ENCODE measurements around the gene DAB1.

DAB1 gene

GRCh38 chr1:57122031-57122430 is 301.8 kb downstream of the DAB1 start:
- no peaks in the 10 kb centered on the region for H3K4me1 ChIP-seq (ENCODE audit: insufficient read depth, low read length)
- no peaks in the 10 kb centered on the region for H3K36me3 ChIP-seq (ENCODE audit: insufficient read depth, low read length)
- no peaks in the 10 kb centered on the region for H3K9me3 ChIP-seq (ENCODE audit: control insufficient read depth, insufficient read depth, low read length)
- H3K9ac ChIP-seq (ENCODE audit: low read depth, low read length) = no peak overlapping the region

- Histone ChIP-seq H3K4me1 (ENCODE audit: insufficient read depth, low read length) (no peaks in the 10 kb centered on the region), H3K9me3 (ENCODE audit: control insufficient read depth, insufficient read depth, low read length) (no peaks in the 10 kb centered on the region), H3K9ac (ENCODE audit: low read depth, low read length) (no peak overlapping the region), H3K36me3 (ENCODE audit: insufficient read depth, low read length) (no peaks in the 10 kb centered on the region)
Observed at GRCh38 chr1:57118948-57119603, 304.8 kb downstream of the DAB1 start.

- H3K9ac ChIP-seq (ENCODE audit: low read depth, low read length) = no peak overlapping the region
- no peaks in the 10 kb centered on the region for H3K9me3 ChIP-seq (ENCODE audit: control insufficient read depth, insufficient read depth, low read length)
- no peaks in the 10 kb centered on the region for H3K36me3 ChIP-seq (ENCODE audit: insufficient read depth, low read length)
- no peaks in the 10 kb centered on the region for H3K4me1 ChIP-seq (ENCODE audit: insufficient read depth, low read length)
Observed at GRCh38 chr1:57117753-57118152, 306.1 kb downstream of the DAB1 start.

- no peaks in the 10 kb centered on the region for H3K9me3 ChIP-seq (ENCODE audit: control insufficient read depth, insufficient read depth, low read length)
- H3K9ac ChIP-seq (ENCODE audit: low read depth, low read length) = no peak overlapping the region
- no peaks in the 10 kb centered on the region for H3K36me3 ChIP-seq (ENCODE audit: insufficient read depth, low read length)
- no peaks in the 10 kb centered on the region for H3K4me1 ChIP-seq (ENCODE audit: insufficient read depth, low read length)
Observed at GRCh38 chr1:57116871-57117270, 307.0 kb downstream of the DAB1 start.

- no peaks in the 10 kb centered on the region for H3K9me3 ChIP-seq (ENCODE audit: control insufficient read depth, insufficient read depth, low read length)
- H3K9ac ChIP-seq (ENCODE audit: low read depth, low read length) = no peak overlapping the region
- H3K4me1 ChIP-seq (ENCODE audit: insufficient read depth, low read length) = no peaks in the 10 kb centered on the region
- no peaks in the 10 kb centered on the region for H3K36me3 ChIP-seq (ENCODE audit: insufficient read depth, low read length)
Observed at GRCh38 chr1:57115030-57115614, 308.7 kb downstream of the DAB1 start.

GRCh38 chr1:57112148-57112547 is 311.7 kb downstream of the DAB1 start:
- Histone ChIP-seq H3K9me3 (ENCODE audit: control insufficient read depth, insufficient read depth, low read length) (no peaks in the 10 kb centered on the region), H3K36me3 (ENCODE audit: insufficient read depth, low read length) (no peaks in the 10 kb centered on the region), H3K4me1 (ENCODE audit: insufficient read depth, low read length) (no peaks in the 10 kb centered on the region), H3K9ac (ENCODE audit: low read depth, low read length) (no peak overlapping the region)

GRCh38 chr1:57111175-57111574 is 312.7 kb downstream of the DAB1 start:
- Histone ChIP-seq H3K9ac (ENCODE audit: low read depth, low read length) (no peak overlapping the region), H3K4me1 (ENCODE audit: insufficient read depth, low read length) (no peaks in the 10 kb centered on the region), H3K9me3 (ENCODE audit: control insufficient read depth, insufficient read depth, low read length) (no peaks in the 10 kb centered on the region), H3K36me3 (ENCODE audit: insufficient read depth, low read length) (no peaks in the 10 kb centered on the region)

GRCh38 chr1:57109883-57110282 is 314.0 kb downstream of the DAB1 start:
- no peaks in the 10 kb centered on the region; the same call in 1 of the 2 replicates for H3K4me1 ChIP-seq (ENCODE audit: insufficient read depth, low read length)
- H3K9ac ChIP-seq (ENCODE audit: low read depth, low read length) = no peak overlapping the region
- no peaks in the 10 kb centered on the region for H3K9me3 ChIP-seq (ENCODE audit: control insufficient read depth, insufficient read depth, low read length)
- H3K36me3 ChIP-seq (ENCODE audit: insufficient read depth, low read length) = no peaks in the 10 kb centered on the region

GRCh38 chr1:57109247-57109646 is 314.6 kb downstream of the DAB1 start:
- no peaks in the 10 kb centered on the region; the same call in 1 of the 2 replicates for H3K4me1 ChIP-seq (ENCODE audit: insufficient read depth, low read length)
- H3K9ac ChIP-seq (ENCODE audit: low read depth, low read length) = no peak overlapping the region
- no peaks in the 10 kb centered on the region for H3K9me3 ChIP-seq (ENCODE audit: control insufficient read depth, insufficient read depth, low read length)
- H3K36me3 ChIP-seq (ENCODE audit: insufficient read depth, low read length) = no peaks in the 10 kb centered on the region

- no peaks in the 10 kb centered on the region for H3K36me3 ChIP-seq (ENCODE audit: insufficient read depth, low read length)
- no peaks in the 10 kb centered on the region for H3K9me3 ChIP-seq (ENCODE audit: control insufficient read depth, insufficient read depth, low read length)
- no peak overlapping the region for H3K9ac ChIP-seq (ENCODE audit: low read depth, low read length)
- H3K4me1 ChIP-seq (ENCODE audit: insufficient read depth, low read length) = peaks cover 12% of the 10 kb centered on the region
Observed at GRCh38 chr1:57106296-57106695, 317.6 kb downstream of the DAB1 start.

GRCh38 chr1:57102561-57103326 is 321.1 kb downstream of the DAB1 start:
- no peaks in the 10 kb centered on the region for H3K9me3 ChIP-seq (ENCODE audit: control insufficient read depth, insufficient read depth, low read length)
- H3K4me1 ChIP-seq (ENCODE audit: insufficient read depth, low read length) = peaks cover 17% of the 10 kb centered on the region
- H3K36me3 ChIP-seq (ENCODE audit: insufficient read depth, low read length) = no peaks in the 10 kb centered on the region
- no peak overlapping the region for H3K9ac ChIP-seq (ENCODE audit: low read depth, low read length)

- Histone ChIP-seq H3K9me3 (ENCODE audit: control insufficient read depth, insufficient read depth, low read length) (no peaks in the 10 kb centered on the region), H3K4me1 (ENCODE audit: insufficient read depth, low read length) (peaks cover 17% of the 10 kb centered on the region), H3K36me3 (ENCODE audit: insufficient read depth, low read length) (no peaks in the 10 kb centered on the region), H3K9ac (ENCODE audit: low read depth, low read length) (no peak overlapping the region)
Observed at GRCh38 chr1:57101209-57101608, 322.7 kb downstream of the DAB1 start.

GRCh38 chr1:57094749-57095148 is 329.1 kb downstream of the DAB1 start:
- Histone ChIP-seq H3K9ac (ENCODE audit: low read depth, low read length) (no peak overlapping the region), H3K36me3 (ENCODE audit: insufficient read depth, low read length) (no peaks in the 10 kb centered on the region), H3K9me3 (ENCODE audit: control insufficient read depth, insufficient read depth, low read length) (no peaks in the 10 kb centered on the region), H3K4me1 (ENCODE audit: insufficient read depth, low read length) (no peaks in the 10 kb centered on the region)

- Histone ChIP-seq H3K4me1 (ENCODE audit: insufficient read depth, low read length) (no peaks in the 10 kb centered on the region), H3K36me3 (ENCODE audit: insufficient read depth, low read length) (no peaks in the 10 kb centered on the region), H3K9me3 (ENCODE audit: control insufficient read depth, insufficient read depth, low read length) (no peaks in the 10 kb centered on the region), H3K9ac (ENCODE audit: low read depth, low read length) (no peak overlapping the region)
Observed at GRCh38 chr1:57093122-57093521, 330.7 kb downstream of the DAB1 start.

GRCh38 chr1:57091642-57092041 is 332.2 kb downstream of the DAB1 start:
- H3K9ac ChIP-seq (ENCODE audit: low read depth, low read length) = no peak overlapping the region
- H3K4me1 ChIP-seq (ENCODE audit: insufficient read depth, low read length) = no peaks in the 10 kb centered on the region
- H3K36me3 ChIP-seq (ENCODE audit: insufficient read depth, low read length) = no peaks in the 10 kb centered on the region
- H3K9me3 ChIP-seq (ENCODE audit: control insufficient read depth, insufficient read depth, low read length) = no peaks in the 10 kb centered on the region
